K562 (cell line): ENCODE results near the gene ARHGEF16. TPM values are rescaled to one million over a fixed set of nuclear protein-coding genes. Genes with fewer than 3 reads are reported as not detected.

Source experiments
- ATAC-seq: fragments of 200-7000 bp; cut with Tn5 transposase; 3 replicates; pipeline ENCODE4 v1.9.1; 2020; ENCODE audit warnings: moderate library complexity
- BruUV-seq: library from RNA; stranded (reverse); fragments of 400-500 nt; replicated peaks from 2 replicates; lab custom pipeline; 2021; lab: Mats Ljungman, UMichigan
- CTCF ChIA-PET: fragments of 300-600 bp; formaldehyde crosslinking; extraction: SDS; loops from one replicate; lab custom pipeline; 2021; ENCODE audit warnings: low intra/inter-chr PET ratio; lab: Yijun Ruan, JAX
- POLR2A ChIA-PET: fragments of 300-600, 350-650 bp; sonication (Branson Sonifier 250); formaldehyde crosslinking; extraction: SDS; loops from one replicate; lab custom pipeline; 2021; ENCODE audit warnings: antibody characterized with exemption, inconsistent platforms; lab: Yijun Ruan, JAX
- DNase-seq, 4 experiments: peaks; one replicate each; pipeline versions ENCODE4 v3.0.0 to v3.0.0-alpha.2; 2011 to 2018; ENCODE audit warnings: low spot score in 3 of 4, mixed read lengths in 3 of 4; ENCODE audit errors: extremely low read depth in 1 of 4
- FAIRE-seq: peaks from 2 replicates; lab custom pipeline; 2011; peaks lifted over from hg19 to GRCh38; lab: Jason Lieb, UNC
- H2AFZ ChIP-seq: 2 replicates; pipeline ENCODE4 v1.6.0; 2011; ENCODE audit warnings: low read depth, low read length, control low read depth, inconsistent platforms
- H3K27ac ChIP-seq: fragments of 200-600 bp; 3 replicates; pipeline ENCODE4 v1.8.0; 2011; ENCODE audit warnings: low read depth, mild to moderate bottlenecking, control low read depth, inconsistent platforms, low read length, moderate library complexity, mixed read lengths; ENCODE audit errors: extremely low read depth
- H3K27me3 ChIP-seq, 2 experiments: fragments of 300-600 bp in 1 of 2; 2 replicates in 1 of 2; 3 replicates in 1 of 2; pipeline versions ENCODE4 v1.6.0 to v1.8.0; 2011; ENCODE audit warnings: inconsistent platforms in 2 of 2, low read length in 2 of 2, mild to moderate bottlenecking in 1 of 2, mixed read lengths in 1 of 2, moderate library complexity in 1 of 2; ENCODE audit not compliant: control insufficient read depth in 2 of 2, insufficient read depth in 2 of 2
- H3K36me3 ChIP-seq: fragments of 300-600 bp; 3 replicates; pipeline ENCODE4 v1.8.0; 2011; ENCODE audit warnings: mild to moderate bottlenecking, low read length, inconsistent platforms; ENCODE audit not compliant: control insufficient read depth, insufficient read depth
- H3K4me1 ChIP-seq, 2 experiments: fragments of 200-600 bp in 1 of 2; replicated peaks in 1 of 2; 2 replicates in 1 of 2; 3 replicates in 1 of 2; pipeline versions ENCODE4 v1.5.1 to v1.8.0; 2011; ENCODE audit warnings: inconsistent platforms in 2 of 2, low read length in 2 of 2, mild to moderate bottlenecking in 1 of 2, mixed read lengths in 1 of 2, moderate library complexity in 1 of 2; ENCODE audit not compliant: control insufficient read depth in 2 of 2, insufficient read depth in 2 of 2
- H3K4me2 ChIP-seq: 2 replicates; pipeline ENCODE4 v1.6.1; 2011; ENCODE audit warnings: low read length, control low read depth, inconsistent platforms, mixed read lengths; ENCODE audit not compliant: insufficient read depth
- H3K4me3 ChIP-seq: fragments of 200-600 bp; sonication (generic), shearing (Covaris generic); 2 replicates; pipeline ENCODE4 v1.5.1; 2016; ENCODE audit warnings: control low read depth, inconsistent platforms
- H3K79me2 ChIP-seq: fragments of 200-600 bp; 3 replicates; pipeline ENCODE4 v1.8.0; 2011; ENCODE audit warnings: low read length, inconsistent platforms; ENCODE audit not compliant: control insufficient read depth, insufficient read depth
- H3K9ac ChIP-seq, 2 experiments: 2 replicates each; pipeline versions ENCODE4 v1.6.0 to v1.6.1; 2011; ENCODE audit warnings: low read depth in 2 of 2, low read length in 2 of 2, control low read depth in 1 of 2, inconsistent platforms in 1 of 2, mild to moderate bottlenecking in 1 of 2, mixed read lengths in 1 of 2; ENCODE audit not compliant: insufficient read depth in 1 of 2
- H3K9me1 ChIP-seq: one replicate; pipeline ENCODE4 v1.6.0; 2011; ENCODE audit warnings: inconsistent platforms, mild to moderate bottlenecking, low read length, moderate library complexity; ENCODE audit not compliant: control insufficient read depth, insufficient read depth
- H3K9me3 ChIP-seq: replicated peaks from 2 replicates; pipeline ENCODE4 v1.5.1; 2011; ENCODE audit warnings: low read depth, low read length, inconsistent platforms; ENCODE audit not compliant: control insufficient read depth, insufficient read depth
- H4K20me1 ChIP-seq: replicated peaks from 2 replicates; pipeline ENCODE4 v1.6.1; 2011; ENCODE audit warnings: low read length, inconsistent platforms, mixed read lengths; ENCODE audit not compliant: control insufficient read depth, insufficient read depth
- CCNT2 ChIP-seq: IDR thresholded peaks from 2 replicates; pipeline ENCODE4 v1.6.1; 2011; ENCODE audit warnings: borderline replicate concordance, low read depth, mild to moderate bottlenecking, moderate library complexity, mixed read lengths, low read length; ENCODE audit not compliant: insufficient read length; ENCODE audit errors: extremely low read depth
- CHD4 ChIP-seq: fragments of 200-600 bp; sonication (generic); IDR thresholded peaks from 3 replicates; pipeline ENCODE4 v1.6.1; 2012; ENCODE audit warnings: low read depth, mild to moderate bottlenecking, mixed read lengths, low read length, inconsistent platforms; ENCODE audit not compliant: insufficient read depth, insufficient replicate concordance, poor library complexity, severe bottlenecking
- DPF2 ChIP-seq: fragments of 450-650 bp; IDR thresholded peaks from 2 replicates; pipeline ENCODE4 v1.6.1; 2016
- HNRNPLL ChIP-seq: fragments of 200-400 bp; formaldehyde crosslinking; IDR thresholded peaks from 2 replicates; pipeline ENCODE4 v1.6.1; 2017; ENCODE audit warnings: low read length, low read depth, mild to moderate bottlenecking; ENCODE audit not compliant: poor library complexity, severe bottlenecking
- JUND ChIP-seq, 2 experiments: IDR thresholded peaks; 2 replicates in 1 of 2; 3 replicates in 1 of 2; pipeline ENCODE4 v1.6.1; 2011; ENCODE audit warnings: borderline replicate concordance in 2 of 2, low read depth in 2 of 2, low read length in 2 of 2, improper control_type of control experiment in 1 of 2, missing biosample characterization in 1 of 2, missing genetic modification characterization in 1 of 2, missing genetic modification reagents in 1 of 2
- RAD21 ChIP-seq, 2 experiments: fragments of 250-450 bp in 1 of 2; fragments of 450-650 bp in 1 of 2; sonication (Bioruptor Pico) in 1 of 2; formaldehyde crosslinking in 1 of 2; IDR thresholded peaks in 1 of 2; conservative IDR thresholded peaks in 1 of 2; 2 replicates each; pipeline versions ENCODE4 v1.4.0 to v1.8.0; 2020 to 2022; ENCODE audit warnings: mild to moderate bottlenecking in 2 of 2, moderate library complexity in 1 of 2
- SMAD4 ChIP-seq: fragments of 250-450 bp; sonication (Bioruptor Pico); conservative IDR thresholded peaks from 2 replicates; pipeline ENCODE4 v1.8.0; 2021; ENCODE audit warnings: inconsistent platforms, mild to moderate bottlenecking, moderate library complexity
- SMARCA5 ChIP-seq: fragments of 450-650 bp; IDR thresholded peaks from 2 replicates; pipeline ENCODE4 v1.6.1; 2016
- TAL1 ChIP-seq: fragments of 450-650 bp; IDR thresholded peaks from 2 replicates; pipeline ENCODE4 v1.6.1; 2016; ENCODE audit warnings: mild to moderate bottlenecking
- WGBS: fragments of 100-300 bp; shearing (Covaris generic); methylation state at CpG from one replicate; pipeline ENCODE4 v1.1.6; 2016; ENCODE audit warnings: low coverage, mixed read lengths; ENCODE audit not compliant: insufficient coverage; ENCODE audit errors: missing lambda C conversion rate; 5-methylcytosine and 5-hydroxymethylcytosine counted together
- in situ Hi-C: fragments of 300-500 bp; cut with MboI; formaldehyde crosslinking; loops from 4 replicates; pipeline ENCODE4 v1.15.0; 2018; ENCODE audit warnings: inconsistent platforms, mixed read lengths
- intact Hi-C: fragments of 100-400 bp; cut with micrococcal nuclease; formaldehyde crosslinking; loops from 2 replicates; pipeline ENCODE4 v1.14.2; 2022
- polyA plus RNA-seq, 8 experiments: library from polyadenylated mRNA; depleted of rRNA in 4 of 8; stranded (reverse) in 5 of 8; unstranded in 3 of 8; fragments of >200 nt; fragmentation: Nextera tagmentation in 2 of 8; fragmentation: Illumina TruSeq in 1 of 8; extraction: Ambion mirVana in 2 of 8; extraction: Trizol in 1 of 8; gene quantifications; 2 replicates each; pipeline versions ENCODE4 v1.2.1 to v1.2.3, GENCODE V29; 2011 to 2014; ENCODE audit warnings: inconsistent platforms in 1 of 8, missing spikeins in 1 of 8
- total RNA-seq, 7 experiments: library from RNA; depleted of rRNA in 6 of 7; stranded (reverse); fragments of >200 nt in 6 of 7; fragmentation: Illumina TruSeq in 2 of 7; extraction: Trizol in 2 of 7; gene quantifications; 2 replicates each; pipeline versions ENCODE4 v1.2.1 to v1.2.3, GENCODE V29; 2011 to 2021; ENCODE audit warnings: low replicate concordance in 1 of 7
- TF ChIP-seq, protein P1 (sequence below): sonication (generic); formaldehyde crosslinking; IDR thresholded peaks from 2 replicates; pipeline ENCODE4 v1.8.0; 2022; ENCODE audit warnings: mild to moderate bottlenecking, missing genetic modification reagents
- TF ChIP-seq, protein P2 (sequence below), 3 experiments: IDR thresholded peaks in 2 of 3; conservative IDR thresholded peaks in 1 of 3; 2 replicates each; pipeline ENCODE4 v1.5.1; 2011 to 2012; ENCODE audit warnings: low read length in 3 of 3, mild to moderate bottlenecking in 3 of 3, control low read depth in 2 of 3, improper control_type of control experiment in 1 of 3, inconsistent platforms in 1 of 3, low read depth in 1 of 3, mixed read lengths in 1 of 3, moderate library complexity in 1 of 3; ENCODE audit not compliant: insufficient read depth in 2 of 3

The ARHGEF16 gene
- total and polyA plus RNA-seq, 9 of the 15 experiments (the other 6 are each of a cell fraction or from before 2014, with no cell fraction given): 0.15 to 1.2 (median 0.49) TPM; not detected in 2

DNA sequence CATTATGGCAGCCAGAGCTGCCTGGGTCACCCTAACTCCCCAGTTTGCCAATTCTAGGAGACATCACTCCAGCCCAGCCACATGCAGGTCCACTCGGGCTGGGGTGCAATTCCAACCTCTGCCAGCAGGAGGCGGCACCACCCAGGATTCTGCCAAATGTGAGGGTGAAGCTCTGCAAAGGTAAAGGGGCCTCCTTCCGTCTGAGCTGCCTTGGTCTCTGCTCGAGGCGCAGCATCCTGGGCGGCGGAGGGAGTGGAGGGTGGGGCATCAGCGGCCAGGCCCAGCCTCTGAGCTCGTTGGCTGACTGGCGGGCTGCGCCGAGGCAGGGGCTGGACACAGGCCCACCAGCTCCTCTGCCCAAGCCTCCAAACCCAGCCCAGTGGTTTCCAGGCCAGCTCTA lies 63.8 kb downstream of the ARHGEF16 start:
- Histone ChIP-seq H3K79me2 (no peaks in the 10 kb centered on the region), H3K4me1 (peaks cover 0 to 45% of the 10 kb centered on the region in 2 experiments; a peak in 2 of 5 replicates), H3K9me1 (no peaks in the 10 kb centered on the region), H3K9me3 (no peaks in the 10 kb centered on the region; the same call in 1 of the 2 replicates), H3K4me2 (no peak overlapping the region), H3K27me3 (peaks cover 2 to 52% of the 10 kb centered on the region in 2 experiments; a peak in 3 of 5 replicates), H3K4me3 (no peak overlapping the region), H2AFZ (no peak overlapping the region), H3K36me3 (no peaks in the 10 kb centered on the region), H4K20me1 (peaks cover 8% of the 10 kb centered on the region; the same call in 1 of the 2 replicates), H3K9ac (no peak overlapping the region), H3K27ac (no peak overlapping the region)
- no TSS peak for BruUV-seq
- in situ Hi-C loops (no loop called here), intact Hi-C loops (no loop called here)
- CTCF ChIA-PET: no interaction called here
- DNase-seq (peak in 3 of 4 experiments; percentile 33 to 62 (median 58)), ATAC-seq (peak; percentile 43), FAIRE-seq (no peak)
- POLR2A ChIA-PET: interaction anchor here (1.1 to 1.6 kb wide), 2 partner anchors 10 to 14 kb away, joined by 4 read pairs; no protein-coding TSS in a partner anchor
- 32% methylated on average over 12 of the region's 12 CpGs for WGBS
- no peak for TF ChIP-seq DPF2
- peak; percentile 36 for TF ChIP-seq CHD4
- no peak for TF ChIP-seq SMAD4 (CRISPR knock-in tag)
- TF ChIP-seq CCNT2: no peak
- TF ChIP-seq SMARCA5: no peak
- TF ChIP-seq, protein P1, sequence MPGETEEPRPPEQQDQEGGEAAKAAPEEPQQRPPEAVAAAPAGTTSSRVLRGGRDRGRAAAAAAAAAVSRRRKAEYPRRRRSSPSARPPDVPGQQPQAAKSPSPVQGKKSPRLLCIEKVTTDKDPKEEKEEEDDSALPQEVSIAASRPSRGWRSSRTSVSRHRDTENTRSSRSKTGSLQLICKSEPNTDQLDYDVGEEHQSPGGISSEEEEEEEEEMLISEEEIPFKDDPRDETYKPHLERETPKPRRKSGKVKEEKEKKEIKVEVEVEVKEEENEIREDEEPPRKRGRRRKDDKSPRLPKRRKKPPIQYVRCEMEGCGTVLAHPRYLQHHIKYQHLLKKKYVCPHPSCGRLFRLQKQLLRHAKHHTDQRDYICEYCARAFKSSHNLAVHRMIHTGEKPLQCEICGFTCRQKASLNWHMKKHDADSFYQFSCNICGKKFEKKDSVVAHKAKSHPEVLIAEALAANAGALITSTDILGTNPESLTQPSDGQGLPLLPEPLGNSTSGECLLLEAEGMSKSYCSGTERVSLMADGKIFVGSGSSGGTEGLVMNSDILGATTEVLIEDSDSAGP (CRISPR knock-in tag): no peak
- TF ChIP-seq, protein P2, sequence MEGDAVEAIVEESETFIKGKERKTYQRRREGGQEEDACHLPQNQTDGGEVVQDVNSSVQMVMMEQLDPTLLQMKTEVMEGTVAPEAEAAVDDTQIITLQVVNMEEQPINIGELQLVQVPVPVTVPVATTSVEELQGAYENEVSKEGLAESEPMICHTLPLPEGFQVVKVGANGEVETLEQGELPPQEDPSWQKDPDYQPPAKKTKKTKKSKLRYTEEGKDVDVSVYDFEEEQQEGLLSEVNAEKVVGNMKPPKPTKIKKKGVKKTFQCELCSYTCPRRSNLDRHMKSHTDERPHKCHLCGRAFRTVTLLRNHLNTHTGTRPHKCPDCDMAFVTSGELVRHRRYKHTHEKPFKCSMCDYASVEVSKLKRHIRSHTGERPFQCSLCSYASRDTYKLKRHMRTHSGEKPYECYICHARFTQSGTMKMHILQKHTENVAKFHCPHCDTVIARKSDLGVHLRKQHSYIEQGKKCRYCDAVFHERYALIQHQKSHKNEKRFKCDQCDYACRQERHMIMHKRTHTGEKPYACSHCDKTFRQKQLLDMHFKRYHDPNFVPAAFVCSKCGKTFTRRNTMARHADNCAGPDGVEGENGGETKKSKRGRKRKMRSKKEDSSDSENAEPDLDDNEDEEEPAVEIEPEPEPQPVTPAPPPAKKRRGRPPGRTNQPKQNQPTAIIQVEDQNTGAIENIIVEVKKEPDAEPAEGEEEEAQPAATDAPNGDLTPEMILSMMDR (IDR thresholded peaks at IDR 0.05 in 2 of 3, conservative IDR thresholded peaks at IDR 0.05 in 1 of 3; ENCODE audit: insufficient read depth in 2 of 3, low read depth in 1 of 3, low read length in 3 of 3): peak; percentile 61 to 84 (median 64)
- peak in 1 of 2 experiments; percentile 51; a peak in 2 of 4 replicates for TF ChIP-seq RAD21 (CRISPR knock-in tag; conservative IDR thresholded peaks at IDR 0.05 in 1 of 2, IDR thresholded peaks at IDR 0.05 in 1 of 2)
- TF ChIP-seq TAL1: no peak
- no peak for TF ChIP-seq JUND (IDR thresholded peaks at IDR 0.05; ENCODE audit: borderline replicate concordance, low read depth, low read length)
- no peak for TF ChIP-seq JUND (tag; IDR thresholded peaks at IDR 0.05; ENCODE audit: borderline replicate concordance, low read depth, low read length)
- no peak for TF ChIP-seq HNRNPLL
